K562 (cell line): Measurements from ENCODE around the gene DGKA. TPM values are rescaled to one million over a fixed set of nuclear protein-coding genes. Genes with fewer than 3 reads are reported as not detected.

Experiments used
- CBFA2T2 ChIP-seq: fragments of 450-650 bp; conservative IDR thresholded peaks from 2 replicates; pipeline ENCODE4 v1.6.1; 2017; ENCODE audit warnings: mild to moderate bottlenecking
- CC2D1A ChIP-seq: fragments of 450-650 bp; IDR thresholded peaks from 2 replicates; pipeline ENCODE4 v1.6.1; 2017; ENCODE audit warnings: mild to moderate bottlenecking
- EWSR1 ChIP-seq: fragments of 450-650 bp; IDR thresholded peaks from 2 replicates; pipeline ENCODE4 v1.6.1; 2018; ENCODE audit warnings: borderline replicate concordance, mild to moderate bottlenecking, low read depth, moderate library complexity; ENCODE audit not compliant: partially characterized antibody
- HDAC8 ChIP-seq: fragments of 450-650 bp; IDR thresholded peaks from 2 replicates; pipeline ENCODE4 v1.6.1; 2016; ENCODE audit warnings: mild to moderate bottlenecking, missing genetic modification characterization, moderate library complexity, missing compliant biosample characterization
- NCOA4 ChIP-seq: fragments of 450-650 bp; IDR thresholded peaks from 2 replicates; pipeline ENCODE4 v1.6.1; 2018; ENCODE audit warnings: mild to moderate bottlenecking; ENCODE audit not compliant: partially characterized antibody
- POLR2AphosphoS5 ChIP-seq: IDR thresholded peaks from 2 replicates; pipeline ENCODE4 v1.6.1; 2011; ENCODE audit warnings: mild to moderate bottlenecking, low read depth, low read length, moderate library complexity; ENCODE audit not compliant: control insufficient read depth, insufficient read depth
- SMARCA4 ChIP-seq: fragments of 450-650 bp; IDR thresholded peaks from 2 replicates; pipeline ENCODE4 v1.6.1; 2016
- TAF1 ChIP-seq: IDR thresholded peaks from 2 replicates; pipeline ENCODE4 v1.6.1; 2011; ENCODE audit warnings: mild to moderate bottlenecking, low read length, moderate library complexity; ENCODE audit not compliant: insufficient read depth, control insufficient read depth, severe bottlenecking; ENCODE audit errors: extremely low read depth
- ZC3H4 ChIP-seq: sonication (generic); formaldehyde crosslinking; IDR thresholded peaks from 2 replicates; pipeline ENCODE4 v1.9.0; 2021; ENCODE audit warnings: missing genetic modification reagents, borderline replicate concordance
- ZNF12 ChIP-seq: sonication (generic); formaldehyde crosslinking; IDR thresholded peaks from 2 replicates; pipeline ENCODE4 v1.4.0; 2020; ENCODE audit warnings: mild to moderate bottlenecking, missing genetic modification reagents
- ZNF384 ChIP-seq: IDR thresholded peaks from 2 replicates; pipeline ENCODE4 v1.6.1; 2012; ENCODE audit warnings: low read depth, low read length, improper control_type of control experiment
- ZNF830 ChIP-seq: fragments of 250-450 bp; sonication (Bioruptor Pico); IDR thresholded peaks from 2 replicates; pipeline ENCODE4 v1.5.0; 2021; ENCODE audit warnings: mild to moderate bottlenecking
- polyA plus RNA-seq, 8 experiments: library from polyadenylated mRNA; depleted of rRNA in 4 of 8; stranded (reverse) in 5 of 8; unstranded in 3 of 8; fragments of >200 nt; fragmentation: Nextera tagmentation in 2 of 8; fragmentation: Illumina TruSeq in 1 of 8; extraction: Ambion mirVana in 2 of 8; extraction: Trizol in 1 of 8; gene quantifications; 2 replicates each; pipeline versions ENCODE4 v1.2.1 to v1.2.3, GENCODE V29; 2011 to 2014; ENCODE audit warnings: inconsistent platforms in 1 of 8, missing spikeins in 1 of 8
- total RNA-seq, 7 experiments: library from RNA; depleted of rRNA in 6 of 7; stranded (reverse); fragments of >200 nt in 6 of 7; fragmentation: Illumina TruSeq in 2 of 7; extraction: Trizol in 2 of 7; gene quantifications; 2 replicates each; pipeline versions ENCODE4 v1.2.1 to v1.2.3, GENCODE V29; 2011 to 2021; ENCODE audit warnings: low replicate concordance in 1 of 7
- TF ChIP-seq, protein P1 (sequence below): fragments of 450-650 bp; IDR thresholded peaks from 2 replicates; pipeline ENCODE4 v1.6.1; 2018; ENCODE audit not compliant: partially characterized antibody
- TF ChIP-seq, protein P2 (sequence below): sonication (generic); formaldehyde crosslinking; IDR thresholded peaks from 2 replicates; pipeline ENCODE4 v1.8.1; 2023; ENCODE audit warnings: missing genetic modification reagents, mild to moderate bottlenecking, borderline replicate concordance
- TF ChIP-seq, protein P3 (sequence below), 2 experiments: fragments of 250-450 bp in 1 of 2; fragments of 450-650 bp in 1 of 2; sonication (Bioruptor Pico) in 1 of 2; IDR thresholded peaks; 2 replicates each; pipeline versions ENCODE4 v1.6.1 to v1.8.0; 2016 to 2021; ENCODE audit warnings: mild to moderate bottlenecking in 2 of 2, moderate library complexity in 2 of 2, missing compliant biosample characterization in 1 of 2, missing genetic modification characterization in 1 of 2
- TF ChIP-seq, protein P4 (sequence below), 2 experiments: fragments of 450-650 bp; IDR thresholded peaks; 2 replicates each; pipeline ENCODE4 v1.6.1; 2016

DGKA gene
- total and polyA plus RNA-seq, 9 of the 15 experiments (the other 6 are each of a cell fraction or from before 2014, with no cell fraction given): 3.4 to 12.4 (median 6.2) TPM

DNA sequence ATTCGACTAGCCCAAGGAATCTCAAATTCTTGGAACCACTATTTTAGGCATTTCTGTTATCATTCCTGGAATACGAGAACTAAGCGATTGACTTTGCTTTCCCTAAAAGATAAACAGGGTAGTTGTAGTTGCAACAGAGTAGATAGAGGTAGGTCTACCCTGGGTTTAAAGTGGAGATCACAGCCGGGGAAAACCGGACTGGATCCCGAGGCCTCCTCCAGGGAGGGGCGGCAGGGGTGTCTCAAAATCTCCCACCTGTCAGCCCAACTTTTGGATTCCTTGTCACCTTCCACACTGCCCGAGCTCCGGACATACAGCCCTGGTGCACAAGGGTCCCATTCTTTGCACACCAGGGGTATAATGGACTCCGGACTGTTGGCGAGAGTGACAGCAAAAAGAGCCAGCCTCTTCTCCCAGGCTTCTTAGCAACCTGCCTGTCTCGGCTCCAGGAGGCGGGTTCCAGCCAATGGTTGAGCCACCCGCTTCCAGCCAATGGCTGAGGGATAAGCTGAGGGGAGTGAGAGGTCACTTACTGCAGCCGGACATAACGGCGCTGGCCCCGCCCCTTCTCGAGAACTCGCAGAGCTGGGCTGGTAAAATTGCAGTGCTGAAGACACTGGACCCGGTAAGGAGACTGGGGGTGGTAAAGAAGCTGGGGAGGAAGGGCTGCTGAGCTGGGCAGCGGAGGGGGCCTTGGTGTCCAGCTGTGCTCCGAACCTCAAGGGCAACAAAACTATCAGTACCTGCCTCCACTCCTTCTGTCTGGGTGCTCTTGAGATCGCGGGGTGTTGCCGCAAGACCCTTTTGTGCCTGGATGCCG, 66.0 kb downstream of the DGKA start, which contains the start of gene SUOX (continued):
- TF ChIP-seq, protein P1, sequence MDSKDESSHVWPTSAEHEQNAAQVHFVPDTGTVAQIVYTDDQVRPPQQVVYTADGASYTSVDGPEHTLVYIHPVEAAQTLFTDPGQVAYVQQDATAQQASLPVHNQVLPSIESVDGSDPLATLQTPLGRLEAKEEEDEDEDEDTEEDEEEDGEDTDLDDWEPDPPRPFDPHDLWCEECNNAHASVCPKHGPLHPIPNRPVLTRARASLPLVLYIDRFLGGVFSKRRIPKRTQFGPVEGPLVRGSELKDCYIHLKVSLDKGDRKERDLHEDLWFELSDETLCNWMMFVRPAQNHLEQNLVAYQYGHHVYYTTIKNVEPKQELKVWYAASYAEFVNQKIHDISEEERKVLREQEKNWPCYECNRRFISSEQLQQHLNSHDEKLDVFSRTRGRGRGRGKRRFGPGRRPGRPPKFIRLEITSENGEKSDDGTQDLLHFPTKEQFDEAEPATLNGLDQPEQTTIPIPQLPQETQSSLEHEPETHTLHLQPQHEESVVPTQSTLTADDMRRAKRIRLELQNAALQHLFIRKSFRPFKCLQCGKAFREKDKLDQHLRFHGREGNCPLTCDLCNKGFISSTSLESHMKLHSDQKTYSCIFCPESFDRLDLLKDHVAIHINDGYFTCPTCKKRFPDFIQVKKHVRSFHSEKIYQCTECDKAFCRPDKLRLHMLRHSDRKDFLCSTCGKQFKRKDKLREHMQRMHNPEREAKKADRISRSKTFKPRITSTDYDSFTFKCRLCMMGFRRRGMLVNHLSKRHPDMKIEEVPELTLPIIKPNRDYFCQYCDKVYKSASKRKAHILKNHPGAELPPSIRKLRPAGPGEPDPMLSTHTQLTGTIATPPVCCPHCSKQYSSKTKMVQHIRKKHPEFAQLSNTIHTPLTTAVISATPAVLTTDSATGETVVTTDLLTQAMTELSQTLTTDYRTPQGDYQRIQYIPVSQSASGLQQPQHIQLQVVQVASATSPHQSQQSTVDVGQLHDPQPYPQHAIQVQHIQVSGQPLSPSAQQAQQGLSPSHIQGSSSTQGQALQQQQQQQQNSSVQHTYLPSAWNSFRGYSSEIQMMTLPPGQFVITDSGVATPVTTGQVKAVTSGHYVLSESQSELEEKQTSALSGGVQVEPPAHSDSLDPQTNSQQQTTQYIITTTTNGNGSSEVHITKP: peak; percentile 7
- TF ChIP-seq NCOA4 (no peak), EWSR1 (no peak), TAF1 (peak; percentile 47), ZNF384 (no peak), ZNF12 (CRISPR knock-in tag) (no peak; the same call in 1 of the 2 replicates), ZC3H4 (CRISPR knock-in tag) (no peak; the same call in 1 of the 2 replicates), HDAC8 (tag) (no peak), POLR2AphosphoS5 (peak; percentile 65), CBFA2T2 (no peak), ZNF830 (CRISPR knock-in tag) (no peak), CC2D1A (no peak), SMARCA4 (no peak)
- TF ChIP-seq, protein P2, sequence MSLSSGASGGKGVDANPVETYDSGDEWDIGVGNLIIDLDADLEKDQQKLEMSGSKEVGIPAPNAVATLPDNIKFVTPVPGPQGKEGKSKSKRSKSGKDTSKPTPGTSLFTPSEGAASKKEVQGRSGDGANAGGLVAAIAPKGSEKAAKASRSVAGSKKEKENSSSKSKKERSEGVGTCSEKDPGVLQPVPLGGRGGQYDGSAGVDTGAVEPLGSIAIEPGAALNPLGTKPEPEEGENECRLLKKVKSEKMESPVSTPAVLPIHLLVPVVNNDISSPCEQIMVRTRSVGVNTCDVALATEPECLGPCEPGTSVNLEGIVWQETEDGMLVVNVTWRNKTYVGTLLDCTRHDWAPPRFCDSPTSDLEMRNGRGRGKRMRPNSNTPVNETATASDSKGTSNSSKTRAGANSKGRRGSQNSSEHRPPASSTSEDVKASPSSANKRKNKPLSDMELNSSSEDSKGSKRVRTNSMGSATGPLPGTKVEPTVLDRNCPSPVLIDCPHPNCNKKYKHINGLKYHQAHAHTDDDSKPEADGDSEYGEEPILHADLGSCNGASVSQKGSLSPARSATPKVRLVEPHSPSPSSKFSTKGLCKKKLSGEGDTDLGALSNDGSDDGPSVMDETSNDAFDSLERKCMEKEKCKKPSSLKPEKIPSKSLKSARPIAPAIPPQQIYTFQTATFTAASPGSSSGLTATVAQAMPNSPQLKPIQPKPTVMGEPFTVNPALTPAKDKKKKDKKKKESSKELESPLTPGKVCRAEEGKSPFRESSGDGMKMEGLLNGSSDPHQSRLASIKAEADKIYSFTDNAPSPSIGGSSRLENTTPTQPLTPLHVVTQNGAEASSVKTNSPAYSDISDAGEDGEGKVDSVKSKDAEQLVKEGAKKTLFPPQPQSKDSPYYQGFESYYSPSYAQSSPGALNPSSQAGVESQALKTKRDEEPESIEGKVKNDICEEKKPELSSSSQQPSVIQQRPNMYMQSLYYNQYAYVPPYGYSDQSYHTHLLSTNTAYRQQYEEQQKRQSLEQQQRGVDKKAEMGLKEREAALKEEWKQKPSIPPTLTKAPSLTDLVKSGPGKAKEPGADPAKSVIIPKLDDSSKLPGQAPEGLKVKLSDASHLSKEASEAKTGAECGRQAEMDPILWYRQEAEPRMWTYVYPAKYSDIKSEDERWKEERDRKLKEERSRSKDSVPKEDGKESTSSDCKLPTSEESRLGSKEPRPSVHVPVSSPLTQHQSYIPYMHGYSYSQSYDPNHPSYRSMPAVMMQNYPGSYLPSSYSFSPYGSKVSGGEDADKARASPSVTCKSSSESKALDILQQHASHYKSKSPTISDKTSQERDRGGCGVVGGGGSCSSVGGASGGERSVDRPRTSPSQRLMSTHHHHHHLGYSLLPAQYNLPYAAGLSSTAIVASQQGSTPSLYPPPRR (CRISPR knock-in tag): 0 out of 2 replicates have a peak, but pooled peaks have one; percentile 9
- TF ChIP-seq, protein P3, sequence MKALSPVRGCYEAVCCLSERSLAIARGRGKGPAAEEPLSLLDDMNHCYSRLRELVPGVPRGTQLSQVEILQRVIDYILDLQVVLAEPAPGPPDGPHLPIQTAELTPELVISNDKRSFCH (CRISPR knock-in tag; IDR thresholded peaks at IDR 0.05): no peak
- TF ChIP-seq, protein P3 (tag; IDR thresholded peaks at IDR 0.05): no peak
- TF ChIP-seq, protein P4, sequence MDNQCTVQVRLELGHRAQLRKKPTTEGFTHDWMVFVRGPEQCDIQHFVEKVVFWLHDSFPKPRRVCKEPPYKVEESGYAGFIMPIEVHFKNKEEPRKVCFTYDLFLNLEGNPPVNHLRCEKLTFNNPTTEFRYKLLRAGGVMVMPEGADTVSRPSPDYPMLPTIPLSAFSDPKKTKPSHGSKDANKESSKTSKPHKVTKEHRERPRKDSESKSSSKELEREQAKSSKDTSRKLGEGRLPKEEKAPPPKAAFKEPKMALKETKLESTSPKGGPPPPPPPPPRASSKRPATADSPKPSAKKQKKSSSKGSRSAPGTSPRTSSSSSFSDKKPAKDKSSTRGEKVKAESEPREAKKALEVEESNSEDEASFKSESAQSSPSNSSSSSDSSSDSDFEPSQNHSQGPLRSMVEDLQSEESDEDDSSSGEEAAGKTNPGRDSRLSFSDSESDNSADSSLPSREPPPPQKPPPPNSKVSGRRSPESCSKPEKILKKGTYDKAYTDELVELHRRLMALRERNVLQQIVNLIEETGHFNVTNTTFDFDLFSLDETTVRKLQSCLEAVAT (IDR thresholded peaks at IDR 0.05): 0 out of 4 replicates have a peak, but pooled peaks of 1 of the 2 experiments have one; percentile 19
